Spleen (tissue), 11 donors: ENCODE results near the gene NLGN4X. TPM values are rescaled to one million over a fixed set of nuclear protein-coding genes. Genes with fewer than 3 reads are reported as not detected.

Source experiments
- DNase-seq: peaks from one replicate; pipeline ENCODE4 v3.0.0-alpha.2; 2020
- H3K27ac ChIP-seq, 8 donors: fragments of 200-600 bp; sonication (generic) in 7 of 8; 1 replicate in 4 of 8; 2 replicates in 4 of 8; pipeline versions ENCODE4 v1.5.0 to v1.8.0; 2016 to 2021; ENCODE audit warnings: inconsistent platforms in 4 of 8, mild to moderate bottlenecking in 4 of 8, moderate library complexity in 1 of 8
- H3K27me3 ChIP-seq, 7 donors: fragments of 200-600 bp; sonication (generic) in 6 of 7; replicated peaks in 1 of 7; 1 replicate in 4 of 7; 2 replicates in 3 of 7; pipeline versions ENCODE4 v1.5.0 to v1.8.0; 2016 to 2021; ENCODE audit warnings: inconsistent platforms in 3 of 7, mild to moderate bottlenecking in 1 of 7
- H3K36me3 ChIP-seq, 6 donors: fragments of 200-600 bp; sonication (generic) in 5 of 6; 1 replicate in 4 of 6; 2 replicates in 2 of 6; pipeline versions ENCODE4 v1.5.0 to v1.8.0; 2016 to 2021; ENCODE audit warnings: inconsistent platforms in 2 of 6
- H3K4me1 ChIP-seq, 6 donors: fragments of 200-600 bp; sonication (generic) in 5 of 6; 1 replicate in 3 of 6; 2 replicates in 3 of 6; pipeline versions ENCODE4 v1.5.0 to v1.8.0; 2016 to 2021; ENCODE audit warnings: inconsistent platforms in 3 of 6
- H3K4me3 ChIP-seq, 8 donors: fragments of 200-600 bp; sonication (generic) in 7 of 8; 1 replicate in 4 of 8; 2 replicates in 4 of 8; pipeline versions ENCODE4 v1.5.0 to v1.8.0; 2016 to 2021; ENCODE audit warnings: inconsistent platforms in 4 of 8, mild to moderate bottlenecking in 4 of 8, moderate library complexity in 2 of 8
- H3K9me3 ChIP-seq, 8 donors: fragments of 200-600 bp; sonication (generic) in 7 of 8; 1 replicate in 4 of 8; 2 replicates in 4 of 8; pipeline versions ENCODE4 v1.5.0 to v1.8.0; 2016 to 2021; ENCODE audit warnings: inconsistent platforms in 4 of 8
- POLR2A ChIP-seq, 3 donors: fragments of 450-650 bp; IDR thresholded peaks; one replicate each; pipeline ENCODE4 v1.5.1; 2017; ENCODE audit warnings: antibody characterized with exemption in 3 of 3, mild to moderate bottlenecking in 1 of 3
- POLR2AphosphoS5 ChIP-seq, 3 donors: sonication (generic); formaldehyde crosslinking; IDR thresholded peaks; one replicate each; pipeline ENCODE4 v1.5.1; 2017; ENCODE audit warnings: antibody characterized with exemption in 3 of 3
- WGBS, 5 donors: extraction: QIAGEN DNeasy Blood & Tissue Kit in 3 of 5; methylation state at CpG; one replicate each; pipeline versions ENCODE4 v1.1.5 to v1.1.7; 2013 to 2018; 5-methylcytosine and 5-hydroxymethylcytosine counted together
- intact Hi-C: fragments of 100-400 bp; cut with DNase I; formaldehyde crosslinking; loops from one replicate; pipeline ENCODE4 v1.15.0; 2023; ENCODE audit warnings: low total_unique reads
- polyA plus RNA-seq, 3 donors: library from polyadenylated mRNA; stranded (reverse); fragments of 200-250 nt; gene quantifications; one replicate each; pipeline ENCODE4 v1.2.1, GENCODE V29; 2013
- total RNA-seq, 7 donors: library from RNA; depleted of rRNA in 3 of 7; stranded (reverse); fragments of >200 nt in 3 of 7; fragmentation: NEBNext Ultra II Directional in 4 of 7; extraction: Animal tissue kit (Norgen Biotek cat#: 25700) in 4 of 7; gene quantifications; one replicate each; pipeline versions ENCODE4 v1.1.0 to v1.2.1, GENCODE V29; 2016 to 2021
- TF ChIP-seq, protein P1 (sequence below), 11 experiments: fragments of 200-600 bp in 7 of 11; fragments of 450-650 bp in 4 of 11; sonication (generic) in 4 of 11; IDR thresholded peaks in 8 of 11; conservative IDR thresholded peaks in 3 of 11; 1 replicate in 7 of 11; 2 replicates in 4 of 11; pipeline versions ENCODE4 v1.4.0 to v1.8.0; 2016 to 2021; ENCODE audit warnings: antibody characterized with exemption in 11 of 11, inconsistent platforms in 4 of 11, mild to moderate bottlenecking in 1 of 11
- donor health status: healthy with polysubstance abuse.
- donor health status: DM: no; HTN: no; CAD: no; lungs with moderate emphysema.
- donor health status: DM: no; HTN: no; CAD: no.
- donor health status: Bipolar disorder and iron deficiency.
- donor health status: healthy.
- donor health status: DM: no; HTN: no; CAD: no.
- donor health status: DM: yes; HTN: yes; CAD: no.

Gene NLGN4X
- total and polyA plus RNA-seq, 10 donors, result 0.68 to 16.1 (median 5.6) TPM

DNA sequence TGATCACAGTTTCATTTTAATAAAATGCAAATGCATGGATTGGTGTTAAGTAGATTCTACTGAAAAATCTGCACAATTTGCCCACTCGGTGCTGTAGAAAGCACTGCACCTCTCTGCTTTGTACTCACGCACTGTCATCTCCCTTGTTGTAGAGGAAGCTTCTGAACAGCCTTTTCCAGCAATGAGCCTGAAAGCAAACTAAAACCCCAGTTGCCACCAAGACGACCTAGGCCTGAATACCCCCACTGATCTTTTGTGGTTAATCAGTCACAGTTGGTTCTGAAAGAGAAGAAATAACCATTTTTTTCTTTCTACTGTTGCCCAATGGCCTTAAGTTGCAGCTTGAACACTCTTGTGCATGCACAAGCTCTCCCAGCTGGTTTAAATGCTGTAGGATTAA lies 229.8 kb downstream of the NLGN4X start:
- H3K9me3 ChIP-seq, result no peaks in the 10 kb centered on the region
- no peaks in the 10 kb centered on the region for H3K36me3 ChIP-seq
- intact Hi-C loops, result no loop called here
- peaks cover 0 to 3% (median 0%) of the 10 kb centered on the region in 7 donors for H3K27me3 ChIP-seq
- H3K4me1 ChIP-seq, result no peaks in the 10 kb centered on the region
- H3K27ac ChIP-seq, result no peak overlapping the region
- TF ChIP-seq POLR2A (IDR thresholded peaks at IDR 0.05), result no peak
- TF ChIP-seq POLR2AphosphoS5 (IDR thresholded peaks at IDR 0.05), result no peak
- TF ChIP-seq, protein P1, sequence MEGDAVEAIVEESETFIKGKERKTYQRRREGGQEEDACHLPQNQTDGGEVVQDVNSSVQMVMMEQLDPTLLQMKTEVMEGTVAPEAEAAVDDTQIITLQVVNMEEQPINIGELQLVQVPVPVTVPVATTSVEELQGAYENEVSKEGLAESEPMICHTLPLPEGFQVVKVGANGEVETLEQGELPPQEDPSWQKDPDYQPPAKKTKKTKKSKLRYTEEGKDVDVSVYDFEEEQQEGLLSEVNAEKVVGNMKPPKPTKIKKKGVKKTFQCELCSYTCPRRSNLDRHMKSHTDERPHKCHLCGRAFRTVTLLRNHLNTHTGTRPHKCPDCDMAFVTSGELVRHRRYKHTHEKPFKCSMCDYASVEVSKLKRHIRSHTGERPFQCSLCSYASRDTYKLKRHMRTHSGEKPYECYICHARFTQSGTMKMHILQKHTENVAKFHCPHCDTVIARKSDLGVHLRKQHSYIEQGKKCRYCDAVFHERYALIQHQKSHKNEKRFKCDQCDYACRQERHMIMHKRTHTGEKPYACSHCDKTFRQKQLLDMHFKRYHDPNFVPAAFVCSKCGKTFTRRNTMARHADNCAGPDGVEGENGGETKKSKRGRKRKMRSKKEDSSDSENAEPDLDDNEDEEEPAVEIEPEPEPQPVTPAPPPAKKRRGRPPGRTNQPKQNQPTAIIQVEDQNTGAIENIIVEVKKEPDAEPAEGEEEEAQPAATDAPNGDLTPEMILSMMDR (IDR thresholded peaks at IDR 0.05 in 8 of 11, conservative IDR thresholded peaks at IDR 0.05 in 3 of 11), result no peak
- WGBS, 5 donors, result 57 to 80% (median 65%) methylated on average over 2 to 3 of the region's 3 CpGs
- DNase-seq, result no peak
- H3K4me3 ChIP-seq, result no peak overlapping the region

DNA sequence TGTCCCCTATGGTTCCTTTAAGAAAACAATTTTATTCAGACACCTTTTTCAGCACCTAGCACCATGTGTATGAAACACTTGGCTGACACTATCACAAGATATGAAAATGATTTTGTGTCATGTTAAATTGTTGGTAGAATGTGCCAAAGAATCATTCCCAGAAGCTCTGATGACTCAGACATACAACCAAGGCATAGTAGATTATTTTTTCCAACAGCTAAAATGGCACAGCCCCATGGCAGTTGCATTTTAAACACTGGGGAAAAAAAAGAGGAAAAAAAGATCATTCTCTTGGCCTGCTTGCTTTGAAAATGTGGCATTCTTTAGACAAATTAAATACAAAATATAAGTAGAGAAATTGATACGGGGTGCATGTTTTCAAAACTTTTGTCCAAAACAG lies 230.2 kb downstream of the NLGN4X start:
- intact Hi-C loops, result no loop called here

DNA sequence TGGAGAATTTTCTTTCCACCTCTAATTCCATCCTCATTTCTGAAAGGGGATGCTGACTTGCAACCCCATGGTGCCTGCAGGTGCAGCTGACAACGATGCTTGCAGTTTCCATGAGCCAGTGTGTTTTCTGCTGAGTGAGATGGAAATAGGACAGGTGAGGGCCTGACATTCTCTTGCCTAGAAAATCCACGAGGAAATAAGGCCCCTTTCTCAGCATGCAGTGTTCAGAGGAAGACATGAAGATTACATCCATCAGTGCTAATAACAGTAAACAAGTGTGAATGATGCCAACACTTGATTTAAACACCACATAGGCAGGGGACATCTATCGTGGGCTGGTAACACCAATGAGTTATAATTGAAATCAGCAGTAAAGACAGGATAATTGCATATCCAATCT lies 237.3 kb downstream of the NLGN4X start:
- Histone ChIP-seq H3K27me3 (no peaks in the 10 kb centered on the region), H3K27ac (no peak overlapping the region), H3K36me3 (no peaks in the 10 kb centered on the region), H3K9me3 (no peaks in the 10 kb centered on the region), H3K4me3 (no peak overlapping the region), H3K4me1 (no peaks in the 10 kb centered on the region)
- intact Hi-C loops, result no loop called here
- TF ChIP-seq, protein P1 (IDR thresholded peaks at IDR 0.05 in 8 of 11, conservative IDR thresholded peaks at IDR 0.05 in 3 of 11), result no peak
- 56 to 77% (median 61%) methylated on average over 2 to 3 of the region's 3 CpGs for WGBS, 5 donors
- DNase-seq, result no peak

More for the DNA sequence above, 230.2 kb downstream of the NLGN4X start:
- Histone ChIP-seq H3K27me3 (no peaks in the 10 kb centered on the region), H3K4me3 (no peak overlapping the region), H3K4me1 (no peaks in the 10 kb centered on the region), H3K27ac (no peak overlapping the region), H3K9me3 (no peaks in the 10 kb centered on the region), H3K36me3 (no peaks in the 10 kb centered on the region)
- no peak for TF ChIP-seq POLR2A (IDR thresholded peaks at IDR 0.05)
- TF ChIP-seq POLR2AphosphoS5 (IDR thresholded peaks at IDR 0.05), result no peak
- TF ChIP-seq, protein P1 (IDR thresholded peaks at IDR 0.05 in 8 of 11, conservative IDR thresholded peaks at IDR 0.05 in 3 of 11), result no peak
- 78 to 92% (median 90%) methylated on average over 1 of the region's 1 CpG for WGBS, 5 donors
- DNase-seq, result no peak

DNA sequence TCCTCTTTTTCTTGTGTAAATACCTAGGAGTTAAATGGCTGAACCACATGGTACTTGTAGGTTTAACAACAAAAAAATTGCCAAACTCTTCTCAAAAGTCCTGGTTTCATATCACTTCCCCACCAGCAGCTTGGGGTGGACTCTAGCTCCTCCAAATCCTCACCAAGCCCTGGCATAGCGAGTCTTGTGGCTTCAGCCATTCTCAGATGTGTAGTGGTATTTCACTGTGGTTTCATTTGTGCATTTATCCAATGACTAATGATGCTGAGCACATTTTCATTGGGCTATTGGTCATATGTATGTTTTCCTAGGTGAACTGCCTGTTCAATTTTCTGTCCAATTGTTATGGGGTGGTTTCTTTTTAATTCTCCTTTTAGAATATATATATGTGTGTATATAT lies 249.3 kb downstream of the NLGN4X start:
- 43 to 100% (median 62%) methylated on average over 1 of the region's 1 CpG for WGBS, 5 donors
- Histone ChIP-seq H3K4me3 (no peak overlapping the region), H3K36me3 (no peaks in the 10 kb centered on the region), H3K27me3 (no peaks in the 10 kb centered on the region), H3K27ac (no peak overlapping the region), H3K9me3 (no peaks in the 10 kb centered on the region), H3K4me1 (no peaks in the 10 kb centered on the region)
- DNase-seq, result no peak
- TF ChIP-seq POLR2A (IDR thresholded peaks at IDR 0.05) (no peak), POLR2AphosphoS5 (IDR thresholded peaks at IDR 0.05) (no peak)
- TF ChIP-seq, protein P1 (IDR thresholded peaks at IDR 0.05 in 8 of 11, conservative IDR thresholded peaks at IDR 0.05 in 3 of 11), result no peak
- intact Hi-C loops, result no loop called here
